ENCODE data around the gene EXOC8. TPM values are rescaled to one million over a fixed set of nuclear protein-coding genes. Genes with fewer than 3 reads are reported as not detected.

EXOC8 gene
- polyA plus RNA-seq, 1 donor from 2014 or later, result 4.0 TPM

- Mint-ChIP-seq H3K27ac (peak overlapping the region; percentile 19 to 100 (median 95)), H3K4me3 (peak overlapping the region; percentile 97 to 100 (median 100)), H3K4me1 (peaks cover 34 to 51% (median 46%) of the 10 kb centered on the region in 3 donors), H3K36me3 (peaks cover 3% of the 10 kb centered on the region), H3K9me3 (no peaks in the 10 kb centered on the region), H3K27me3 (no peaks in the 10 kb centered on the region)
Measured at GRCh38 chr1:231335663-231336602, 1.7 kb downstream of the EXOC8 start.

GRCh38 chr1:231334952-231335351 lies 2.7 kb downstream of the EXOC8 start:
- Mint-ChIP-seq H3K4me1 (peaks cover 38 to 56% (median 48%) of the 10 kb centered on the region in 3 donors), H3K27ac (peak overlapping the region in 1 of 3 donors; percentile 95), H3K9me3 (no peaks in the 10 kb centered on the region), H3K36me3 (peaks cover 8% of the 10 kb centered on the region), H3K4me3 (peak overlapping the region; percentile 8 to 100 (median 74)), H3K27me3 (no peaks in the 10 kb centered on the region)

- peak overlapping the region in 1 of 3 donors; percentile 95 for H3K27ac Mint-ChIP-seq
Measured at GRCh38 chr1:231334079-231334666, 3.5 kb downstream of the EXOC8 start.

GRCh38 chr1:231332761-231333160 lies 4.9 kb downstream of the EXOC8 start:
- Mint-ChIP-seq H3K4me3 (no peak overlapping the region), H3K9me3 (no peaks in the 10 kb centered on the region)

More at GRCh38 chr1:231334079-231334666, 3.5 kb downstream of the EXOC8 start:
- Mint-ChIP-seq H3K9me3 (no peaks in the 10 kb centered on the region), H3K27me3 (no peaks in the 10 kb centered on the region), H3K36me3 (peaks cover 8% of the 10 kb centered on the region), H3K4me3 (peak overlapping the region; percentile 38 to 100 (median 76)), H3K4me1 (peaks cover 38 to 53% (median 46%) of the 10 kb centered on the region in 3 donors)

GRCh38 chr1:231329483-231329882 lies 8.2 kb downstream of the EXOC8 start:
- Mint-ChIP-seq H3K4me1 (peaks cover 22 to 30% (median 23%) of the 10 kb centered on the region in 3 donors), H3K27me3 (no peaks in the 10 kb centered on the region), H3K9me3 (no peaks in the 10 kb centered on the region), H3K27ac (peak overlapping the region in 1 of 3 donors; percentile 71), H3K36me3 (peaks cover 5% of the 10 kb centered on the region), H3K4me3 (no peak overlapping the region)

More at GRCh38 chr1:231332761-231333160, 4.9 kb downstream of the EXOC8 start:
- Mint-ChIP-seq H3K27ac (no peak overlapping the region), H3K4me1 (peaks cover 38 to 47% (median 40%) of the 10 kb centered on the region in 3 donors), H3K27me3 (no peaks in the 10 kb centered on the region), H3K36me3 (peaks cover 8% of the 10 kb centered on the region)

GRCh38 chr1:231327617-231328016 lies 10.0 kb downstream of the EXOC8 start:
- Mint-ChIP-seq H3K36me3 (peaks cover 5% of the 10 kb centered on the region), H3K4me1 (peaks cover 7 to 19% (median 8%) of the 10 kb centered on the region in 3 donors), H3K9me3 (no peaks in the 10 kb centered on the region), H3K4me3 (no peak overlapping the region), H3K27ac (no peak overlapping the region), H3K27me3 (no peaks in the 10 kb centered on the region)

- peaks cover 5% of the 10 kb centered on the region for H3K36me3 Mint-ChIP-seq
- no peaks in the 10 kb centered on the region for H3K9me3 Mint-ChIP-seq
- no peak overlapping the region for H3K27ac Mint-ChIP-seq
- H3K4me1 Mint-ChIP-seq, result peaks cover 6 to 19% (median 8%) of the 10 kb centered on the region in 3 donors
- H3K4me3 Mint-ChIP-seq, result no peak overlapping the region
- H3K27me3 Mint-ChIP-seq, result no peaks in the 10 kb centered on the region
Measured at GRCh38 chr1:231326248-231326647, 11.4 kb downstream of the EXOC8 start.

- H3K4me3 Mint-ChIP-seq, result no peak overlapping the region
- no peaks in the 10 kb centered on the region for H3K9me3 Mint-ChIP-seq
- H3K27me3 Mint-ChIP-seq, result no peaks in the 10 kb centered on the region
Measured at GRCh38 chr1:231324660-231325059, 13.0 kb downstream of the EXOC8 start.

GRCh38 chr1:231322880-231323530 lies 14.6 kb downstream of the EXOC8 start:
- Mint-ChIP-seq H3K9me3 (no peaks in the 10 kb centered on the region), H3K27ac (no peak overlapping the region)

More at GRCh38 chr1:231324660-231325059, 13.0 kb downstream of the EXOC8 start:
- Mint-ChIP-seq H3K27ac (no peak overlapping the region), H3K36me3 (no peaks in the 10 kb centered on the region), H3K4me1 (peaks cover 3 to 9% (median 5%) of the 10 kb centered on the region in 3 donors)

GRCh38 chr1:231319080-231319479 lies 18.6 kb downstream of the EXOC8 start:
- peak overlapping the region in 1 of 3 donors; percentile 67 for H3K27ac Mint-ChIP-seq
- no peaks in the 10 kb centered on the region for H3K27me3 Mint-ChIP-seq
- H3K4me1 Mint-ChIP-seq, result peaks cover 0 to 3% (median 0%) of the 10 kb centered on the region in 3 donors
- H3K9me3 Mint-ChIP-seq, result no peaks in the 10 kb centered on the region
- no peak overlapping the region for H3K4me3 Mint-ChIP-seq
- H3K36me3 Mint-ChIP-seq, result no peaks in the 10 kb centered on the region

More at GRCh38 chr1:231322880-231323530, 14.6 kb downstream of the EXOC8 start:
- Mint-ChIP-seq H3K4me1 (no peaks in the 10 kb centered on the region), H3K36me3 (no peaks in the 10 kb centered on the region), H3K4me3 (no peak overlapping the region), H3K27me3 (no peaks in the 10 kb centered on the region)

GRCh38 chr1:231318568-231318967 lies 19.1 kb downstream of the EXOC8 start:
- Mint-ChIP-seq H3K27me3 (no peaks in the 10 kb centered on the region), H3K4me1 (peaks cover 0 to 3% (median 0%) of the 10 kb centered on the region in 3 donors), H3K9me3 (no peaks in the 10 kb centered on the region), H3K27ac (no peak overlapping the region), H3K36me3 (no peaks in the 10 kb centered on the region), H3K4me3 (no peak overlapping the region)

- no peaks in the 10 kb centered on the region for H3K27me3 Mint-ChIP-seq
- H3K4me1 Mint-ChIP-seq, result peaks cover 0 to 3% (median 0%) of the 10 kb centered on the region in 3 donors
- no peak overlapping the region for H3K4me3 Mint-ChIP-seq
- no peaks in the 10 kb centered on the region for H3K9me3 Mint-ChIP-seq
- H3K36me3 Mint-ChIP-seq, result no peaks in the 10 kb centered on the region
- H3K27ac Mint-ChIP-seq, result peak overlapping the region in 1 of 3 donors; percentile 67
Measured at GRCh38 chr1:231318015-231318355, 19.7 kb downstream of the EXOC8 start.

GRCh38 chr1:231317306-231318014 lies 20.2 kb downstream of the EXOC8 start:
- Mint-ChIP-seq H3K9me3 (no peaks in the 10 kb centered on the region), H3K27ac (peak overlapping the region in 1 of 3 donors; percentile 67), H3K27me3 (no peaks in the 10 kb centered on the region), H3K4me3 (no peak overlapping the region), H3K4me1 (peaks cover 0 to 3% (median 0%) of the 10 kb centered on the region in 3 donors), H3K36me3 (no peaks in the 10 kb centered on the region)

- H3K27ac Mint-ChIP-seq, result no peak overlapping the region
- H3K9me3 Mint-ChIP-seq, result no peaks in the 10 kb centered on the region
- H3K4me1 Mint-ChIP-seq, result peaks cover 0 to 3% (median 0%) of the 10 kb centered on the region in 3 donors
- H3K36me3 Mint-ChIP-seq, result no peaks in the 10 kb centered on the region
- no peak overlapping the region for H3K4me3 Mint-ChIP-seq
- H3K27me3 Mint-ChIP-seq, result no peaks in the 10 kb centered on the region
Measured at GRCh38 chr1:231315887-231316286, 21.8 kb downstream of the EXOC8 start.

All from IgD-negative memory B cell (primary cell).